Left lung (tissue), 10 donors: ENCODE data around the gene JAKMIP1. TPM values are rescaled to one million over a fixed set of nuclear protein-coding genes. Genes with fewer than 3 reads are reported as not detected.

ENCODE experiments used
- ATAC-seq: fragments of 200-7000 bp; cut with Tn5 transposase; one replicate; pipeline ENCODE4 v1.9.1; 2020; ENCODE audit warnings: moderate library complexity
- DNase-seq, 4 donors: peaks; one replicate each; pipeline ENCODE4 v3.0.0-alpha.2; 2013 to 2020
- H3K27ac ChIP-seq, 2 donors: fragments of 200-600 bp; sonication (generic) in 1 of 2; one replicate each; pipeline versions ENCODE4 v1.5.0 to v1.8.0; 2020 to 2021
- H3K27me3 ChIP-seq, 2 donors: fragments of 200-600 bp; sonication (generic) in 1 of 2; one replicate each; pipeline versions ENCODE4 v1.5.0 to v1.8.0; 2020 to 2021
- H3K36me3 ChIP-seq, 2 donors: fragments of 200-600 bp; sonication (generic) in 1 of 2; one replicate each; pipeline versions ENCODE4 v1.5.0 to v1.8.0; 2020 to 2021
- H3K4me1 ChIP-seq, 2 donors: fragments of 200-600 bp; one replicate each; pipeline ENCODE4 v1.8.0; 2021
- H3K4me3 ChIP-seq, 2 donors: fragments of 200-600 bp; sonication (generic) in 1 of 2; one replicate each; pipeline versions ENCODE4 v1.5.0 to v1.8.0; 2020 to 2021; ENCODE audit warnings: mild to moderate bottlenecking in 1 of 2
- H3K9me3 ChIP-seq, 2 donors: fragments of 200-600 bp; sonication (generic) in 1 of 2; one replicate each; pipeline versions ENCODE4 v1.5.0 to v1.8.0; 2020 to 2021
- CTCF ChIP-seq, 2 donors: fragments of 200-600 bp; sonication (generic) in 1 of 2; IDR thresholded peaks; one replicate each; pipeline versions ENCODE4 v1.5.0 to v1.8.0; 2021; ENCODE audit warnings: antibody characterized with exemption in 2 of 2
- intact Hi-C, 2 donors: fragments of 100-400 bp; cut with DNase I; formaldehyde crosslinking; loops; one replicate each; pipeline versions ENCODE4 v1.11.2 to v1.14.2; 2022
- polyA plus RNA-seq, 6 donors: library from polyadenylated mRNA; unstranded; fragments of 120-200 nt; gene quantifications; one replicate each; pipeline ENCODE4 v1.2.1, GENCODE V29; 2013; ENCODE audit not compliant: insufficient read length in 6 of 6
- total RNA-seq, 2 donors: library from RNA; stranded (reverse); fragmentation: NEBNext Ultra II Directional; extraction: Animal tissue kit (Norgen Biotek cat#: 25700); gene quantifications; one replicate each; pipeline ENCODE4 v1.2.1, GENCODE V29; 2021
- donor health status: DM: no; HTN: yes; CAD: no.
- donor health status: DM: no; HTN: no; CAD: no.

The JAKMIP1 gene
- total and polyA plus RNA-seq, 8 donors = 0.13 to 0.79 (median 0.21) TPM; not detected in 1

GRCh38 chr4:6132716-6133115, 67.6 kb downstream of the JAKMIP1 start:
- Histone ChIP-seq H3K27me3 (peaks cover 0 to 10% of the 10 kb centered on the region in 2 donors), H3K9me3 (no peaks in the 10 kb centered on the region), H3K27ac (no peak overlapping the region), H3K4me1 (no peaks in the 10 kb centered on the region), H3K36me3 (no peaks in the 10 kb centered on the region), H3K4me3 (no peak overlapping the region)
- DNase-seq (no peak), ATAC-seq (no peak)
- no peak for TF ChIP-seq CTCF (IDR thresholded peaks at IDR 0.05)
- intact Hi-C loops = no loop called here

GRCh38 chr4:6128221-6128850, 72.0 kb downstream of the JAKMIP1 start:
- DNase-seq (no peak), ATAC-seq (no peak)
- intact Hi-C loops = no loop called here
- Histone ChIP-seq H3K9me3 (no peaks in the 10 kb centered on the region), H3K27ac (no peak overlapping the region), H3K36me3 (no peaks in the 10 kb centered on the region), H3K4me1 (no peaks in the 10 kb centered on the region), H3K4me3 (no peak overlapping the region), H3K27me3 (peaks cover 0 to 15% of the 10 kb centered on the region in 2 donors)
- TF ChIP-seq CTCF (IDR thresholded peaks at IDR 0.05) = no peak

GRCh38 chr4:6126971-6127745, 73.2 kb downstream of the JAKMIP1 start:
- no peak for TF ChIP-seq CTCF (IDR thresholded peaks at IDR 0.05)
- Histone ChIP-seq H3K27me3 (peaks cover 0 to 15% of the 10 kb centered on the region in 2 donors), H3K4me3 (no peak overlapping the region), H3K4me1 (no peaks in the 10 kb centered on the region), H3K9me3 (no peaks in the 10 kb centered on the region), H3K27ac (no peak overlapping the region), H3K36me3 (no peaks in the 10 kb centered on the region)
- intact Hi-C loops = no loop called here
- ATAC-seq = no peak
- DNase-seq = no peak

- TF ChIP-seq CTCF (IDR thresholded peaks at IDR 0.05) = no peak
- no peaks in the 10 kb centered on the region for H3K9me3 ChIP-seq
- H3K4me1 ChIP-seq = no peaks in the 10 kb centered on the region
- H3K4me3 ChIP-seq = no peak overlapping the region
- no peak for ATAC-seq
- H3K27ac ChIP-seq = no peak overlapping the region
- intact Hi-C loops = no loop called here
- no peak for DNase-seq
- H3K27me3 ChIP-seq = peaks cover 0 to 15% of the 10 kb centered on the region in 2 donors
- H3K36me3 ChIP-seq = no peaks in the 10 kb centered on the region
These were observed 75.2 kb downstream of the JAKMIP1 start for GRCh38 chr4:6125103-6125651.

- Histone ChIP-seq H3K36me3 (no peaks in the 10 kb centered on the region), H3K4me3 (no peak overlapping the region), H3K27ac (no peak overlapping the region), H3K4me1 (no peaks in the 10 kb centered on the region), H3K9me3 (no peaks in the 10 kb centered on the region), H3K27me3 (peaks cover 0 to 15% of the 10 kb centered on the region in 2 donors)
- DNase-seq (no peak), ATAC-seq (no peak)
- intact Hi-C loops = no loop called here
- TF ChIP-seq CTCF (IDR thresholded peaks at IDR 0.05) = no peak
These were observed 75.8 kb downstream of the JAKMIP1 start for GRCh38 chr4:6124386-6125102.
